ENCODE results near the gene VWA2. TPM values are rescaled to one million over a fixed set of nuclear protein-coding genes. Genes with fewer than 3 reads are reported as not detected.

Gene VWA2, protein sequence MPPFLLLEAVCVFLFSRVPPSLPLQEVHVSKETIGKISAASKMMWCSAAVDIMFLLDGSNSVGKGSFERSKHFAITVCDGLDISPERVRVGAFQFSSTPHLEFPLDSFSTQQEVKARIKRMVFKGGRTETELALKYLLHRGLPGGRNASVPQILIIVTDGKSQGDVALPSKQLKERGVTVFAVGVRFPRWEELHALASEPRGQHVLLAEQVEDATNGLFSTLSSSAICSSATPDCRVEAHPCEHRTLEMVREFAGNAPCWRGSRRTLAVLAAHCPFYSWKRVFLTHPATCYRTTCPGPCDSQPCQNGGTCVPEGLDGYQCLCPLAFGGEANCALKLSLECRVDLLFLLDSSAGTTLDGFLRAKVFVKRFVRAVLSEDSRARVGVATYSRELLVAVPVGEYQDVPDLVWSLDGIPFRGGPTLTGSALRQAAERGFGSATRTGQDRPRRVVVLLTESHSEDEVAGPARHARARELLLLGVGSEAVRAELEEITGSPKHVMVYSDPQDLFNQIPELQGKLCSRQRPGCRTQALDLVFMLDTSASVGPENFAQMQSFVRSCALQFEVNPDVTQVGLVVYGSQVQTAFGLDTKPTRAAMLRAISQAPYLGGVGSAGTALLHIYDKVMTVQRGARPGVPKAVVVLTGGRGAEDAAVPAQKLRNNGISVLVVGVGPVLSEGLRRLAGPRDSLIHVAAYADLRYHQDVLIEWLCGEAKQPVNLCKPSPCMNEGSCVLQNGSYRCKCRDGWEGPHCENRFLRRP
- total RNA-seq (2014; rRNA removed; shearing (Covaris generic); ENCODE audit: low replicate concordance) = not detected in 2 replicates

DNA sequence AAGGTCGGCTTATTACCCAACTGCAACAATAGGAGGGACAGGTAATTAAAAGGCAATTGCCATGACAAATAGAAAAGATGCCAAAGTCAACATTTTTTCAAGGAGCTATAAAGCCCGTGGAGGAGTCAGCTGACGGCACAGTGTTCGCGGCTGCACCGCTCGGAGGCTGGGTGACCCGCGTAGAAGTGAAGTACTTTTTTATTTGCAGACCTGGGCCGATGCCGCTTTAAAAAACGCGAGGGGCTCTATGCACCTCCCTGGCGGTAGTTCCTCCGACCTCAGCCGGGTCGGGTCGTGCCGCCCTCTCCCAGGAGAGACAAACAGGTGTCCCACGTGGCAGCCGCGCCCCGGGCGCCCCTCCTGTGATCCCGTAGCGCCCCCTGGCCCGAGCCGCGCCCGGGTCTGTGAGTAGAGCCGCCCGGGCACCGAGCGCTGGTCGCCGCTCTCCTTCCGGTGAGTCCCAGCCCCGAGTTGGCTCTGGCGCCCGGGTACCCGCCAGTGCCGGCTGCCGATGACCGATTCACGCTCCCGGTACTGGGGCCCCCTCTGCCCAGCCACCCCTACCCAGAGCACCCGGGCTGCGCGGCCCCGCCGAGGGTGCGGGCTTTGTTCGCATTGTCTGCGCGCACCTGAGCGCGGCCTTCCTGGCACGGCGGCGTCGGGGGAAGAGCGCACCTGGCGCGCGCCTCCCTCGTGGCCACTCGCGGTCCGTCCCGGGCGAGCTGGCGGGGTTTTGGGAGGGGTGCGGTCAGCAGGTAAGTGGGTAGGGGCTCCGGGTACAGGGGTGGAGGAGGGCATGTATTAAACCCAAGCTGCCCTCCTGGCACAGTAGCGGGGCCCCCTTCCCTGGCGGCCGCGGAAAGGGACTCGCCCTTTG is at the start of gene VWA2:
Gene VWA2, plus strand, starts transcription at position 138 of the 877 bp plus-strand sequence. CDS start 9,460 bp downstream, outside the sequence.
- H3K4me1 ChIP-seq (ENCODE audit: low read length) = no peaks in the 10 kb centered on the region
- no peaks in the 10 kb centered on the region for H3K27me3 ChIP-seq (ENCODE audit: low read length)
- peak within 1 kb of the TSS; percentile 30 for H3K4me2 ChIP-seq (ENCODE audit: low read depth, low read length, poor library complexity, severe bottlenecking)
- no peak within 1 kb of the TSS for H3K4me3 ChIP-seq (ENCODE audit: low read length)
- no peaks in the 10 kb centered on the region for H3K9me3 ChIP-seq (ENCODE audit: low read length)
- no peak within 1 kb of the TSS for H3K9ac ChIP-seq (ENCODE audit: low read length)
- no peaks in the 10 kb centered on the region for H4K20me1 ChIP-seq (ENCODE audit: insufficient read depth, low read depth, low read length)
- no peaks in the 10 kb centered on the region for H3K36me3 ChIP-seq (ENCODE audit: insufficient read depth, low read length)
- H3K27ac ChIP-seq (ENCODE audit: low read length) = no peak within 1 kb of the TSS
- H3K79me2 ChIP-seq (ENCODE audit: low read length) = no peaks in the 10 kb centered on the region
- H3K9me2 ChIP-seq (replicated peaks; ENCODE audit: insufficient read depth, low read length) = no peaks in the 10 kb centered on the region
- H2AFZ ChIP-seq (ENCODE audit: low read length) = no peak within 1 kb of the TSS
- DNase-seq = no peak

DNA sequence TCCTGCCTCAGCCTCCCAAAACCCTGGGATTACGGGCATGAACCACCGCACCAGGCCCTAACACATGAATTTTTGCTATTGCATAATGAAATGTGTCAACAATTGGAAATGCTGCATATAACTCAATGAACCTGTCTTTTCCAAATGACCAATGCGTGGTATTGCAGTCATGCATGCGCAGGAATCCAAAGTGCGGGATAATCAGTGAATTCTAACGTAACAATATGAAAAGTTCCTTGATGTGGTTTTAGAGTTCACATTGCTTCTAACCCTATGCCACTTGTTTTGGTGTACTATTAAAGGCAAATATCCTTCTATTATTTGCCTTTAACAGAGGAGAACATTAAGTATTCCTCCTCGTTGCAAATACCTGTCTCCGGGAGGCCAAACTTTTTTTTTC is 49.4 kb upstream of the VWA2 start:
- Histone ChIP-seq H3K9me3 (ENCODE audit: low read length) (no peaks in the 10 kb centered on the region), H3K4me3 (ENCODE audit: low read length) (no peak overlapping the region), H3K27ac (ENCODE audit: low read length) (no peak overlapping the region), H3K9me2 (replicated peaks; ENCODE audit: insufficient read depth, low read length) (no peaks in the 10 kb centered on the region), H3K9ac (ENCODE audit: low read length) (no peak overlapping the region), H4K20me1 (ENCODE audit: insufficient read depth, low read depth, low read length) (no peaks in the 10 kb centered on the region), H3K36me3 (ENCODE audit: insufficient read depth, low read length) (no peaks in the 10 kb centered on the region), H3K27me3 (ENCODE audit: low read length) (no peaks in the 10 kb centered on the region), H3K4me1 (ENCODE audit: low read length) (peaks cover 5% of the 10 kb centered on the region), H3K79me2 (ENCODE audit: low read length) (no peaks in the 10 kb centered on the region), H2AFZ (ENCODE audit: low read length) (no peak overlapping the region), H3K4me2 (ENCODE audit: low read depth, low read length, poor library complexity, severe bottlenecking) (no peak overlapping the region)
- DNase-seq = no peak

DNA sequence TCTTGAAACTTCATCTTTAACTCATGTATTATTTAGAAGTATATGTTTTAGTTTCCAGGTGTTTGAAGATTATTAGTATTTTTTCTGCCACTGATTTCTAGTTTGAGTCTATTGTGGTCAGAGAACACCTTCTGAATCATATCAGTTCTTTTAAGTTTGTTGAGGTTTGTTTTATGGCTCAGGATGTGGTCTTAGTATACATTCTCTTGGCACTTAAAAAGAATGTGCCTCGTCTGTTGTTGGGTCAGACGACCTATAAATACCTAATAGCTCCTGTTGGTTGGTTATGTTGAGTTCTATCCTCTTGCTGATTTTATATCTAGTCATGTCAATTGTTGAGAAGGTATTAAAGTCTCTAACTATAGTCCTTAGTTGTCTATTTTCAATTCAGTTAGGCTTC is 44.0 kb upstream of the VWA2 start:
- no peaks in the 10 kb centered on the region for H4K20me1 ChIP-seq (ENCODE audit: insufficient read depth, low read depth, low read length)
- H3K9me3 ChIP-seq (ENCODE audit: low read length) = no peaks in the 10 kb centered on the region
- no peak overlapping the region for H2AFZ ChIP-seq (ENCODE audit: low read length)
- no peak overlapping the region for H3K4me3 ChIP-seq (ENCODE audit: low read length)
- H3K36me3 ChIP-seq (ENCODE audit: insufficient read depth, low read length) = no peaks in the 10 kb centered on the region
- H3K9ac ChIP-seq (ENCODE audit: low read length) = no peak overlapping the region
- H3K9me2 ChIP-seq (replicated peaks; ENCODE audit: insufficient read depth, low read length) = no peaks in the 10 kb centered on the region
- H3K4me1 ChIP-seq (ENCODE audit: low read length) = no peaks in the 10 kb centered on the region
- H3K27me3 ChIP-seq (ENCODE audit: low read length) = no peaks in the 10 kb centered on the region
- no peak overlapping the region for H3K4me2 ChIP-seq (ENCODE audit: low read depth, low read length, poor library complexity, severe bottlenecking)
- no peaks in the 10 kb centered on the region for H3K79me2 ChIP-seq (ENCODE audit: low read length)
- H3K27ac ChIP-seq (ENCODE audit: low read length) = no peak overlapping the region
- no peak for DNase-seq

DNA sequence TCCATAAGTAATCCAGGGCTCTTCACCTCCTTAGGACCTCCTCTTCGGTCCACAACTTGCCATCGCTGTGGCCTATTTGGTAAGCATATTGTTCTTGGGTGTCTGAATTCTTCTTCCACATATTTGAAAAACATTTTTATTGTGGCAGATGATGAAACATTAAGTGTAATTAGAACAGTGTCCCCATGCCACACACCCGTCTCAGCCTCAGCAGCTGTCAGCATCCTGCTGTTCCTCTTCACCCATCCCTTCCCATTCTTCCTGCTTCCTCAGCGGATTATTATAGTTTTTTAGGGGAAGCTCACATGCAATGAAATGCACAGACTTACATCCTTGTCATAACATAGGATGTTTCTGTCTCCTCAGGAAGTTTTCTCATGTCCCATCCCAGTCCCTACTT is 39.8 kb upstream of the VWA2 start:
- Histone ChIP-seq H2AFZ (ENCODE audit: low read length) (no peak overlapping the region), H3K4me1 (ENCODE audit: low read length) (0 out of 2 replicates have a peak, but pooled peaks cover 4% of the 10 kb centered on the region), H4K20me1 (ENCODE audit: insufficient read depth, low read depth, low read length) (no peaks in the 10 kb centered on the region), H3K27ac (ENCODE audit: low read length) (no peak overlapping the region), H3K4me3 (ENCODE audit: low read length) (no peak overlapping the region), H3K36me3 (ENCODE audit: insufficient read depth, low read length) (no peaks in the 10 kb centered on the region), H3K9me2 (replicated peaks; ENCODE audit: insufficient read depth, low read length) (no peaks in the 10 kb centered on the region), H3K4me2 (ENCODE audit: low read depth, low read length, poor library complexity, severe bottlenecking) (no peak overlapping the region), H3K9ac (ENCODE audit: low read length) (no peak overlapping the region), H3K79me2 (ENCODE audit: low read length) (no peaks in the 10 kb centered on the region), H3K9me3 (ENCODE audit: low read length) (no peaks in the 10 kb centered on the region), H3K27me3 (ENCODE audit: low read length) (no peaks in the 10 kb centered on the region)
- DNase-seq = no peak

DNA sequence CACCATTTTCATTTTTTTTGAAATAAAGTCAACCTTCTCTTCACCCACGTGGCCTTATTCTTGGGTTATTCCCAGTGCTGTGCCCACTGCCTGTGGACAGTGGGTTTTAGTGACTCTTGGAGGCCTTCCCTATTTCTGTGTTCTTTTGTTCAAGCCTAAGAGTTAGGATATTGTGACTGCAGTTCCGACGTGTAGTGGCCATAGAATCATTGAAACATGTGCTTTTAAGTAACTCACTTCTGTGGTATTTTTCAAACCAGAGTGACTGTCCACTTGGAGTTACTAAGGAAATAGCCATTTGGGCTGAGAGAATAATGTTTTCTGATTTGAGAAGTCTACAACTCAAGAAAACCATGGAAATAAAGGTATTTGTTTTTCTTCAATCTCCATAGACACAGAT is 36.2 kb upstream of the VWA2 start:
- Histone ChIP-seq H3K9ac (ENCODE audit: low read length) (no peak overlapping the region), H3K9me2 (replicated peaks; ENCODE audit: insufficient read depth, low read length) (no peaks in the 10 kb centered on the region), H3K9me3 (ENCODE audit: low read length) (no peaks in the 10 kb centered on the region), H3K4me3 (ENCODE audit: low read length) (no peak overlapping the region), H2AFZ (ENCODE audit: low read length) (no peak overlapping the region), H3K27ac (ENCODE audit: low read length) (no peak overlapping the region), H3K79me2 (ENCODE audit: low read length) (no peaks in the 10 kb centered on the region), H4K20me1 (ENCODE audit: insufficient read depth, low read depth, low read length) (no peaks in the 10 kb centered on the region), H3K27me3 (ENCODE audit: low read length) (no peaks in the 10 kb centered on the region), H3K4me1 (ENCODE audit: low read length) (0 out of 2 replicates have a peak, but pooled peaks cover 4% of the 10 kb centered on the region), H3K4me2 (ENCODE audit: low read depth, low read length, poor library complexity, severe bottlenecking) (no peak overlapping the region), H3K36me3 (ENCODE audit: insufficient read depth, low read length) (no peaks in the 10 kb centered on the region)
- DNase-seq = no peak

DNA sequence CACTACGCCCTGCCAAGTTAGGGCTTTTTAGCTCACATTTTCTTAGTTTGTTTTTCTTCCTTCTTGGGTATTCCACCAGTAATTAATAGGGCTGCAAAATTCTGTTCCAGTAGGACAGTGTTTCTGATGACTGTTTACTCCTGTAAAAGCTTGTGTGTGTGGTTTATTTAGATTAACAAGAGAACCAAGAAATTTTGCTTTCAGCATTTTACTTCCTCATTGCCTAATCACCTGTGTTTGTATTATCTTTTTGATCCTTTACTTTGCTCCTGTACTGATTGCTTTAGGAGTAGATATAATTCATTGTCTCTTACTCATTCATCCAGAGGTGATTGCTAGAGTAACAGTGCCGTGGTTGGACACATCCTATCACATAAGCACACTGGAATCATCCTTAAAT is 32.2 kb upstream of the VWA2 start:
- no peak for DNase-seq
- no peak overlapping the region for H3K27ac ChIP-seq (ENCODE audit: low read length)

DNA sequence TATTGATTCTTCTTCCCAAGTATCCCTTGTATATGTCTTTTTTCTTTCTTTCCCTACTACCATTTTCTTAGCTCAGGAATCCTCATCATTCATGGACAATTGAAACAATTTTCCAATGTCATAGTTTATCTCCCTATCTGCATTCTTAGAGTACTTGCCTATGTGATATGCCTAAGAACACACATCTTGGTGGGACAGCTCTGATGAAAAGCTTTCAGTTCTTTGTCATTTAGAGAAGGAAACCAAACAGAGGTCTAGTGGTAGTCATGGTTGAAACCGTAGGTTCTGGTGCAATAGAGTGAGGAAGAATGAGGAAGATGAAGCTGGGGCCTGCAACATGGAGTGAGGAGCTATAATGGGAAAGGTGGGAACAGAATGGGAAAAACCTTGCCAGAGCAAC is 31.7 kb upstream of the VWA2 start:
- no peaks in the 10 kb centered on the region for H3K9me3 ChIP-seq (ENCODE audit: low read length)
- no peak for DNase-seq

More for the DNA sequence above, 32.2 kb upstream of the VWA2 start:
- no peaks in the 10 kb centered on the region for H3K9me2 ChIP-seq (replicated peaks; ENCODE audit: insufficient read depth, low read length)
- no peak overlapping the region for H3K4me2 ChIP-seq (ENCODE audit: low read depth, low read length, poor library complexity, severe bottlenecking)
- H3K36me3 ChIP-seq (ENCODE audit: insufficient read depth, low read length) = no peaks in the 10 kb centered on the region
- H2AFZ ChIP-seq (ENCODE audit: low read length) = no peak overlapping the region
- no peaks in the 10 kb centered on the region for H3K79me2 ChIP-seq (ENCODE audit: low read length)
- H3K4me3 ChIP-seq (ENCODE audit: low read length) = no peak overlapping the region
- H3K27me3 ChIP-seq (ENCODE audit: low read length) = no peaks in the 10 kb centered on the region
- H4K20me1 ChIP-seq (ENCODE audit: insufficient read depth, low read depth, low read length) = no peaks in the 10 kb centered on the region
- no peaks in the 10 kb centered on the region for H3K9me3 ChIP-seq (ENCODE audit: low read length)
- H3K9ac ChIP-seq (ENCODE audit: low read length) = no peak overlapping the region
- 0 out of 2 replicates have a peak, but pooled peaks cover 4% of the 10 kb centered on the region for H3K4me1 ChIP-seq (ENCODE audit: low read length)

More for the DNA sequence above, 31.7 kb upstream of the VWA2 start:
- 0 out of 2 replicates have a peak, but pooled peaks cover 4% of the 10 kb centered on the region for H3K4me1 ChIP-seq (ENCODE audit: low read length)
- no peak overlapping the region for H2AFZ ChIP-seq (ENCODE audit: low read length)
- H3K9me2 ChIP-seq (replicated peaks; ENCODE audit: insufficient read depth, low read length) = no peaks in the 10 kb centered on the region
- no peak overlapping the region for H3K9ac ChIP-seq (ENCODE audit: low read length)
- no peaks in the 10 kb centered on the region for H3K36me3 ChIP-seq (ENCODE audit: insufficient read depth, low read length)
- H4K20me1 ChIP-seq (ENCODE audit: insufficient read depth, low read depth, low read length) = no peaks in the 10 kb centered on the region
- H3K79me2 ChIP-seq (ENCODE audit: low read length) = no peaks in the 10 kb centered on the region
- no peak overlapping the region for H3K4me3 ChIP-seq (ENCODE audit: low read length)
- H3K4me2 ChIP-seq (ENCODE audit: low read depth, low read length, poor library complexity, severe bottlenecking) = no peak overlapping the region
- H3K27ac ChIP-seq (ENCODE audit: low read length) = no peak overlapping the region
- no peaks in the 10 kb centered on the region for H3K27me3 ChIP-seq (ENCODE audit: low read length)

Data from Karpas-422 (cell line).